ENCODE results near the gene SHISA3.

Gene SHISA3

DNA sequence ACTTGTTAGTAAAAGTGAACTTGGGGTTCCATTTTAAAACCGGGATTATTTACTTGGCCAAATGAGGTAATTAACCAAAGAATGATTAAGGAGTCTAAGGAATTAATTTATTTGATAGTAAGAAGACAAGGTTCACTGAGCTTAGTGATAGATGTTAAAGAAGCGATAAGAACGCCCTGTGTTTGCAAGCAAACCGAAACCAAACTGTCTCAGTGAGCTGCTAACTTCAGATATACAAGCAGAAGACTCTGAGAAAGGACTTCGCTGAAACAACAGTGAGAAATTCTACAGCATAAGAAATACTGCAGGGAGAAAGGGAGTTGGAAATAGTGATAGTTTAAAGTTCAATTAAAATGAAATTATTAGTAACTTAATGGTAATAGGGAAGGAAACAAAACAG, 37.6 kb upstream of the SHISA3 start:
- H3K4me3 ChIP-seq (ENCODE audit: low read depth, low read length), result no peak overlapping the region
- TF ChIP-seq CTCF (conservative IDR thresholded peaks at IDR 0.05; ENCODE audit: low read depth, low read length), result no peak
- DNase-seq (ENCODE audit: low read depth), result no peak

DNA sequence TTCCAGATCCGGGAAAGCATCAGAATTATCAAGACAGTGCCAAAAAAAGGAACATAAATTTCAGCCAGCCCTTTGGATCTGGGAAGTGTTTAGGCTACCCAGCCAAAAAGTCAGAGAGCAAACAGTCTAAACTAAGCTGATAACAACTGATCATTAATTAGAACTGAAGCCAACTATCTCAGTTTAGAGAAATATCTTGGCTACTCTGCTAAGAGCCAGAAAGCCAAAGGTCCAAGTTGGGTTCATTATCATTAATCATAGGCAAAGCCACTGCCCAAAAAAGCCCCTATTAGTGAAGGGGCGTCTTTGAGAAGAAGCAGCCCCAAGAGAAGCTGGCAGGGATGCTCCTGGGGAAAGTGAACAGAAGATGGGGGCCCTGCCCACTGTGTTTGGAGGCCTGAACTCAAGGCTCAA, 37.0 kb upstream of the SHISA3 start:
- no peak for TF ChIP-seq CTCF (conservative IDR thresholded peaks at IDR 0.05; ENCODE audit: low read depth, low read length)
- no peak overlapping the region for H3K4me3 ChIP-seq (ENCODE audit: low read depth, low read length)

DNA sequence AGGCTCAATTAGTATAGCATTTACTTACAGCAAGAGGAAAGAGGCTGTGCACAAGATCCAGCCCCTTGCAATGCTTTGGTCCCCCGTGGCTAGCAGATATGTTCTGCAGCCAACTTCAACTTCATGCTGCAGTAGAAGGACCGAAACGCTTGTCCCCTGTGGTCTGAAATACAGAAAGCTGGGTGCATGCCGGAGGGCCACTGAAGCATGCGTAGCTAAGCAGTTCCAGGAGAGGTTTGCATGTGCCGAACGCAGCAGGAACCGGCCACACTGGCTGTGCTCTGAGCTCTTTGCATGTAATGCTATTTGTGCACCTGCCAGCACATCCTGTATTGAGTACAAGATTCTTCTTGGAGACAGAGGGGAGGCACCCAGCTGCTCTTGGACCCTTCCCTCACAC, 35.8 kb upstream of the SHISA3 start:
- TF ChIP-seq CTCF (conservative IDR thresholded peaks at IDR 0.05; ENCODE audit: low read depth, low read length), result no peak
- H3K4me3 ChIP-seq (ENCODE audit: low read depth, low read length), result no peak overlapping the region
- DNase-seq (ENCODE audit: low read depth), result no peak

More for the DNA sequence above, 37.0 kb upstream of the SHISA3 start:
- no peak for DNase-seq (ENCODE audit: low read depth)

DNA sequence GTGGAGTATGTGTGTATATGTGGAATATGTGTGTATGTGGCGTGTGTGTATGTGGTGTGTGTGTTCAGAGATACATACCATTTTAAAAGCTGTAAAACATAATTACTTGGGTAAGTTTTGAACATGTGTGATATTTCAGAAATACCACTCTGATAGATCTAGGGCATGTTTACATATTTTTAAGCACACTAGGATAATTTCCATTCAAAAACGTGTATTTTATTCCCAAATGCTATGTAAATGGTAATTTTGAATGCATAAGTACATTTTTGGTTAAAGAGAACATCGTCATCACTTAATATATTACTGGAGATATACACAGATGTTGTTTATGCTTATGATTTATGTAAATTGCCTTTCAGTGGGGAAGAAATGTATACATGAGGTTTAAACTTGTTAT, 34.7 kb upstream of the SHISA3 start:
- no peak for TF ChIP-seq CTCF (conservative IDR thresholded peaks at IDR 0.05; ENCODE audit: low read depth, low read length)
- DNase-seq (ENCODE audit: low read depth), result no peak
- H3K4me3 ChIP-seq (ENCODE audit: low read depth, low read length), result no peak overlapping the region

DNA sequence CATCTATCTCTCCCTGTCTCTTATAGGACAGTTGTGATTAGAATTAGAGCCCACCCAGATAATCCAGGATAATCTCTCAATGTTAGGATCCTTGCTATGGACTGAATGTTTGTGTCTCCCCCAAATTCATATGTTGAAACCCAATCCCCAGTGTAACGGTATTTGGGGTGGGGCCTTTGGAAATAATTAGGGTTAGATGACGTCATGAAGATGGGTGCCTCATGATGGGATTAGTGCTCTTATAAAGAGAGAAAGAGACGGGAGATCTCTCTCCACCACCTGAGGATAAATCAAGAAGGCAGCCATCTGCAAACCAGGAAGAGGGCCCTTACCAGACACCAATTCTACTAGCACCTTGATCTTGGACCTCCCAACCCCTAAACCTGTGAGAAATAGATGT, 33.7 kb upstream of the SHISA3 start:
- no peak for TF ChIP-seq CTCF (conservative IDR thresholded peaks at IDR 0.05; ENCODE audit: low read depth, low read length)
- no peak for DNase-seq (ENCODE audit: low read depth)
- no peak overlapping the region for H3K4me3 ChIP-seq (ENCODE audit: low read depth, low read length)

DNA sequence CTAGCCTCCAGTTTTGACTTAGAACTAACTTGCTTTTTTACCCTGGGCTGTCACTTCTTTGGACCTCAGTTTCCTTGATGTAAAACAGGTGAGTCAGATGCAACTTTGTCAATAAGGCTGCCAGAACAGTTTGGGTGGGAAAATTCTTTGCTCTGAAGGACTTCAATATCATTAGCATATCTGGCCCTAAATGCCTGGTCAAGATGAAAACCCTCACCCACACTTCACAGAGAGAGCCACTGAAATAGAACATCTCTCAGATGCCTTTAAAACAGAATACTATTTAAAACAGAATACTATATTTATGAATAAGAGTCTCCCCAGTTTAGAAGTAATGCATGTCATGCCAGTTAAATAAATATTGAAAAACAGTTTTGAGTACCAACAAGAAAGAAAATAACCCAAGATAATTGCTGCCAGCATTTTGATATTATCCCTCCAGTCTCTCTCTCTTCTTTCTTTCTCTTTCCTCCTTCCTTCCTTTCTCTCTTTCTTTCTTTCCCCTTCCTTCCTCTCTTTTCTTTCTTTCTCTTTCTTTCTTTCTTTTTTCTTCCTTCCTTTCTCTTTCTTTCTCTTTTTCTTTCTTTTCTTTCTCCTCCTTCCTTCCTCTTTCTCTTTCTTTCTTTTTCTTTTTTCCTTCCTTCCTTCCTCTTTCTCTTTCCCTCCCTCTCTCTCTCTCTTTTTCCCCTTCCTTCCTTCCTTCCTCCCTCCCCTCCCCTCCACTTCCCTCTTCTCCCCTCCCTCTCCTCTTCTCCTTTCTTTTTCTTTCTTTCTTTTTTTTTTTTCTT, 32.8 kb upstream of the SHISA3 start:
- DNase-seq (ENCODE audit: low read depth), result no peak
- H3K4me3 ChIP-seq (ENCODE audit: low read depth, low read length), result no peak overlapping the region
- TF ChIP-seq CTCF (conservative IDR thresholded peaks at IDR 0.05; ENCODE audit: low read depth, low read length), result no peak

DNA sequence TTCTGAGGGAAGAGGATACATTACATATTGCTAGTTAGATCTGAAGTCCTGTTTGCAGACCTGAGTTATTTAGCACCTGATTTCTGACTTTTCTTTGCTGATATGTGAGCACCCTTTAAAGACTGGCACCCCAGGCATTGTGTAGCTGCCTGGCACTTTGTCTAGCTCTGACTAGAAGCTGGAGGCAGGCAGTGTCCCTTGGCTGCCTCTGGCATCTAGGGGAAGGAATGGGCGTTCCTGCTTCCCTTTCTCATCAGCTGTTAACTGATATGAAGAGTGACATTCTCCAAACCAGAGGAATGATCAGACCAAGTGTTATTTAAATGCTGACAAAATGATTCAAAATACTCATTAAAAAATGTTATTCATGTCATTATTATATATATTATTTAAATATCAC, 30.3 kb upstream of the SHISA3 start:
- no peak for TF ChIP-seq CTCF (conservative IDR thresholded peaks at IDR 0.05; ENCODE audit: low read depth, low read length)
- no peak overlapping the region for H3K4me3 ChIP-seq (ENCODE audit: low read depth, low read length)

More for the DNA sequence above, 30.3 kb upstream of the SHISA3 start:
- no peak for DNase-seq (ENCODE audit: low read depth)
